Astrocyte (in vitro differentiated cells and primary cell): Measurements from ENCODE around the gene CIAO3.

Experiments
- CTCF ChIP-seq: IDR thresholded peaks from 2 replicates; pipeline ENCODE4 v1.5.1; 2011; ENCODE audit warnings: low read depth, mild to moderate bottlenecking, inconsistent platforms, low read length, moderate library complexity; ENCODE audit not compliant: insufficient read depth
- EZH2 ChIP-seq: IDR thresholded peaks from 2 replicates; pipeline ENCODE4 v1.6.1; 2012; ENCODE audit warnings: mild to moderate bottlenecking, low read length, inconsistent platforms; ENCODE audit not compliant: insufficient read depth

DNA sequence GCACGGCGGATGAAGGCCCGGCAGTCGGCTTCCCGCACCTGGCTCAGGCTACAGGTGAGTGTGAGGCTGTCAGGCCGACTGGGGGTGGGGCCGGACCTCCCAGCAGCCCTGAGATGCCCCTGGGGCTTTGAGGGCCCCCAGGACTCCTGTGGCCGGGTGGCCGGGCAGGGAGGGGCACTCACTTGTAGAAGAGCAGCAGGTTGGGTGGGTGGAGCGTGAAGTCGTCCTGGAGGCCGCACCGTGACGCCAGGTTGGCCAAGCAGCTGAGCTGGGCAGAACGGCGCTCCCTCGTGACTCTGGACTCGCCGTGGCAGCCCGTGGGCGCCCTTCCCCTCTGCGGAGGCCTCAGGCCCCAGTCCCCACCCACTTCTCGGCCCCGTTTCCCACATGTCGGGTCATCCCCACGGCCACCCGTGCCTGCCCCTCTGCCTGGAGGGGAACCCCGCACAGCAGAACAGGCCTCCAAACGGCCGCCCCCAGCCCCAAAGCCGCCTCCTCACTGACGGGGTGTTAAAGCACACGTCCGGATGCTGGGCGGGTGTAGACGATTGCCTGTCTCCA is 34.5 kb upstream of the CIAO3 start:
- TF ChIP-seq CTCF = no peak
- TF ChIP-seq EZH2 = no peak
